Frontal cortex (tissue), 4 donors: ENCODE measurements around the gene DNAH7. TPM values are rescaled to one million over a fixed set of nuclear protein-coding genes. Genes with fewer than 3 reads are reported as not detected.
"Not testable (repeated sequence)": the region's sequence is repeated elsewhere in the genome, so short reads cannot be mapped to it uniquely, and the experiment has no call there.

Source experiments
- DNase-seq, 2 donors: peaks; one replicate each; pipeline ENCODE4 v3.0.0; 2012; ENCODE audit warnings: low spot score in 2 of 2
- FAIRE-seq: peaks from 2 replicates; lab custom pipeline; 2012; peaks lifted over from hg19 to GRCh38; lab: Jason Lieb, UNC
- total RNA-seq: library from RNA; depleted of rRNA; stranded (reverse); fragments of >200 nt; gene quantifications from one replicate; pipeline ENCODE4 v1.2.3, GENCODE V29; 2014
- donor health status: control.
- donor health status: control.
- donor health status: control.

The DNAH7 gene
- total RNA-seq, 1 donor from 2014 or later = 11.4 TPM

DNA sequence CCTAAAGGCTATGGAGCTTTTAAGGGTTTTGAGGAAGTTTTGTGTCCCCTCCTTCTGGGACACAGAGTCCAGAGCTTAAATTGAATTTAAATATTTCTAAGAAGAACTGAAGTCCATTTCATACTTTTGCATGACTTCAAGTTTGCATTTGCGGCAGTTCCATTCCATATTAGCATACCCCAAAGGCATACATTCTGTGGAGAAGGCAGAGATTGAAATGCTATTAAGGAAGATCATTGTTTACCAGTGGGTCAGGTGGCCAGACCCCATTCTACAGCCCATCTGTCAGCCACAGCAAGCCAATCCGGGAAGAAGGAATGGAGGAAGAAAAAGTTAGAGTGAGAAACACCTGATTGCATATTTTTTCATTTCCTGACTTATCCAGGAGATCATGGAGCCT is 75.0 kb downstream of the DNAH7 start:
- FAIRE-seq = no peak
- DNase-seq = no peak

DNA sequence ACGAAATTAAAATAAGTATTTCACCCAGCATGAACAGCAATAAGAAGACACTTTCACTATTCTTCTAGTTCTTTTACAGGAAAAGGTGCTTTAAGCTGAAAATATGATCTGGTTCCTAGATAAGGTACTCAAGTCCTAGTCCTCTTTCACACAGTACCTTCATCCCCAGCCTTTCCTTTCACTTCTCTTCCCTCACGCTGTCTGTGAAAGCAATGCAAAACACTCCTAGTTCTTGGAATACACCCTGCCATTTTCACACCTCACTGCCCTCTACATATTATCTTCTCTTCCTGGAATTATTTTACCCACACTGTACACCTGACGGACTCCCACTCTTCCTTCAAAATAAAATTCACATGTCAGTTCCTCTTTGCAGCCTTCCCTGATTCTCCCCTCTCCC is 82.9 kb downstream of the DNAH7 start:
- FAIRE-seq (no peak), DNase-seq (no peak)

DNA sequence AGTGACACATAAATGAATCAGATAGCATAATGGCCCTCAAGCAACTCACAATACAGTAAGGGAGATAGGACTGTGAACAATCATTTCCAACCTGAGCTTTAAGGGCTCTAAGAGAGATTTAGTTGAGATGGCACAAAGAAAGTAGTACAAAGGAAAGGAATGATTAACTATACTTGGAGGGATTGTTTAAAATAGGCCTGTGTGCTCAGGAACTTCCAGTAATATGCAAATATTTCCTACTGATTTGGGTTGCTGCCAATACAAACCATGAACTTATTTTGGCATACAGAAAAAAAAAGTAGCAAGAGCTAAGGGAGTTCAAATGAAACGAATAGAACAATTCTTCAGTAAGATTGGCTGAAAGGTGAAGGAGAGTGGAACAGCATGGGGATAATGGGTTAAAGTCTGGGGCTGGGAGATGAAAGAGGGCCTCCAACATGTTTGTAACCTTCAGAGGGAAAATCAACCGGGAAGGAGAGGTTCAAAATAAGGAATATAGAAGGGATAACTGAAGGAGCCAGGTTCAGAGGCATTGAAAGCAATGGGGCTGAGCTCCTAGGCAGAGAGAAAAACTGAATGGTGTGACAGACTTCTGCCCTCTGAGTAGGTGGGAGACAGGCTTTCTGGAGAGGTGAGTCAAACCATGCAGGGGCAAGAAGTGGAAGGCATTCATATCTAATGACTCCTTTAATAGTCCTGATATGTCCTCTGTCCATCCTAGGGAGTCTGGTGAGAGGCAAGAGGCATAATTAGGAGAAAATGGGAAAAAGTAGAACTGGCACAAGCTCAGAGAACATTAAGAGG is 83.5 kb downstream of the DNAH7 start:
- no peak for FAIRE-seq

DNA sequence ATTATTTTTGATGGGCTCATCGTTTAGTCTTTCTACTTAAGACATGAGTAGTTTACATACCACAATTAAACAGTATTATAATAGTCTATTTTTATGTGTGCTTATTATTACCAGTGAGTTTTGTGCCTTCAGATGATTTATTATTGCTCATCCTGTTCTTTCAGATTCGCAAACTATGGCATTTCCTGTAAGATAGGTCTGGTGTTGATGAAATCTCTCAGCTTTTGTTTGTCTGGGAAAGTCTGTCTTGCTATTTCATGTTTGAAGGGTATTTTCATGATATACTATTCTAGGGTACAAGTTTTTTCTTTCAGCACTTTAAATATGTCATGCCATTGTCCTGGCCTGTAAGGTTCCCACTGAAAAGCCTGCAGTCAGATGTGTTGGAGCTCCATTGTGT is 101.3 kb downstream of the DNAH7 start:
- no peak for FAIRE-seq

More for the DNA sequence above, 83.5 kb downstream of the DNAH7 start:
- DNase-seq = no peak

DNA sequence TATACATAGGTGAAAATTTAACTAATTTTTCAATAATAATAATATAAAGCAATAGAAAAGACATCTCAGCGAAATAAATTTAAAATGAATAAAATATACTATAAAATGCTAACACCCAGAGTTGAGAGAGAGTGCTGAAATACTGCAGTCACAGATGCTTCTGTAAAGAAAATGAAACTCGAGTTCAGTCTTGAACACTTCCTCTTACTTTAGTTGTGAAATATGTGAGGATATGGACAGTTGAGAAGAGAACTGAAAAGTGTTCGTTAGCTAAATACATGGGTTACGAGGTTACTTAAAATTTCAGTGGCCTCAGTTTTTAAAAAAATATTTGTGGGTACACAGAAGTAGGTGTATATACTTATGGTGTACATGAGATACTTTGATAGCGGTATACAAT is 106.8 kb downstream of the DNAH7 start:
- no peak for FAIRE-seq
- no peak for DNase-seq

More for the DNA sequence above, 101.3 kb downstream of the DNAH7 start:
- DNase-seq = no peak

DNA sequence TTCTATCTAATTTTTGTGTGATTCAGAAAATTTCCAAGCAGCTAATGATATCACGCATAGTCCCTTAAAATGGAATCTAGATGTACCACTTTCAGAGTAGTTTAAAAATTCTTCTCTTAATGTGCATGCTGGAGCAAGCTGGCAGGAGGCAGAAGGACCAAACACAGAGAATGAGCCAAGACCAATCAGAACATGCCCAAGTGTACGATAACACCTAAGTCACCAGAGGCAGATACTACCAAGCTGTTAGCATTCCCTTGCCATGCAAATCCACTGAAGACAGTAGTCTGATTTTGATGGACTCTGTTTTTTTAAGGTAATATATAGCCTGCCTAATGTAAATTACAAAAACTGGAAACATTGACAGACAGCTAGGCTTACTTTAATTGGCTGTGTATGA is 109.3 kb downstream of the DNAH7 start:
- no peak for DNase-seq
- FAIRE-seq = no peak

DNA sequence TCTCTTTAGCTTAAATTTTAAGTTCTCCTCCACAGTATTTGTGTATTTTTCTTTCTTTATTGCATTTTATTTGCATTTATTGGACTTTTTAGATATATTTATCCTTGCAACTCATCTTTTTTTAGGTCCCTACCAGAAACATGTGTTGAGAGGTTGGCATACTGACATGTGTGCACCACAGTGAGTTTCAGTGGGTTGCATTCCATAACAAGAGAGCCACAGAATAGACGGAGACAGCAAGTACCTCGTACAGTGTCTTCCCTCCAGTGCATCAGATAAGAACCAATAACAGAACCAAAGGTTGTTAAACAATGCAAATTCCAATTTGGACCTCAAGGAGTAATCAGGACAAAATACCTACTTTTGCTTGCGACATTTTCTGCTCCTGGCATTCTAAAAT is 111.9 kb downstream of the DNAH7 start:
- DNase-seq (no peak), FAIRE-seq (no peak)

DNA sequence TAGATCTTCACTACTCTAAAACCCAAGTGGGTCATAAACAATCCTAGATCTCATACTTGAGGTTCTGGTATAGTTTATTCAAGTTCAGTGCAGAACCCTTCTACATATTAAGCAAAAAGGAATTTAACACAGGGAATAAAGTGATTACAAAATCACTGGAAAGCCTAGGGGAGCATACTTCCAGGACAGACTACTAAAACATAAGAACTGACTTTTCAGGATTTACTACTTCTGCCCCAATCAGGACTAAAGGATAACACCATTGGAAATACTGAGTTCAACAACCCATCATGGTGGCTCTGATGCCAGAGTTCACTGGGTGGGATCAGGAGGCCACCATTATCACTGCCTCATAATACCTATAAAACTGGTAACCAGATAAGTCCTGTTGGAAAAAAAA is 123.6 kb downstream of the DNAH7 start:
- FAIRE-seq = no peak
- no peak for DNase-seq

DNA sequence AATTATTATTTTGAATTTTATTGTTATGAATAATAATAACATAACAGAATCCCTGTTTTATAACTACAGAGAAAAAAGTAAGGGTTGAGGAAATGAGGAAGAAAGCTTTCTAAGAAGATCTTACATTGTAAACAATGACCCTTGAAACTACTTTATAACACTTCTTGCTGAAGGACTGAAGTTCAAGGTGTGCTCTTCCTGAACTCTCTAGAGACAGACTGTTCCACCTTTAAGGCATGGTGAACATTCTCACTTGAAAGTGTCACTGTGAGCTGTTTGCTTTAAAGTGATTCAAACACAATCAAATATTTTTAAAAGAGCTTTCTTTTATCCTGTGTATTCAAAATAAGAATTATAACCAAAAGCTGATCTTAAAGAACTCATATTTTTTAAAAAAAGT is 131.5 kb downstream of the DNAH7 start:
- FAIRE-seq (peak; percentile 74), DNase-seq (no peak)

DNA sequence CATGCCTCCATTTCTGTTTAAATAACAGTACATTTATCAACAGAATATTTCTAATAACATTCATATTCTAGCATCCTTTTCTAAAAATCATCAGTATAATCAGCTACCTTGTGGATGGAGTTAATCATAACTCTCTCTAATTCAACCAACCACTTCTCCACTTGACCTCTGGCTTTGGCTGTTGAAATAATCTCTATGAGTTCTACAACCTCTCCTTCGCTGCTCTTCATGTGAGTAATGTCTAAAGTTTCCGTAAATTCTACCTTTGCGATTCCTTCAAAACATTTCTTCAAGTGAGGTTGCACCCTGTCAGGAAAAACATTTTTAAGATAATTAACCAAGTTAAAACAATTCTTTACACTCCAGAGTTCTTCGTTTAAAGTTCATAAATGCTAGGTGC is 134.2 kb downstream of the DNAH7 start:
- FAIRE-seq = no peak
- DNase-seq = no peak

DNA sequence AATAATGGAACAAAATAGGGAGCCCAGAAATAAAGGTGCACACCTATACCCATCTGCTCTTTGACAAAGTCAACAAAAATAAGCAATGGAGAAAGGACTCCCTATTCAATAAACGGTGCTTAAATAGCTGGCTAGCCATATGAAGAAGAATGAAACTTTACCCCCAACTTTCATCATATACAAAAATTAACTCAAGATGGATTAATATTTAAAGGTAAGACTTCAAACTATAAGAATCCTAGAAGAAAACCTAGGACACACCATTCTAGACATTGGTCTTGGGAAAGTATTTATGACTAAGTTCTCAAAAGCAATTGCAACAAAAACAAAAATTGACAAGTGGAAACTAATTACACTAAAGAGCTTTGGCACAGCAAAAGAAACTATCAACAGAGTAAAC is 139.1 kb downstream of the DNAH7 start:
- FAIRE-seq (no peak), DNase-seq (no peak)

DNA sequence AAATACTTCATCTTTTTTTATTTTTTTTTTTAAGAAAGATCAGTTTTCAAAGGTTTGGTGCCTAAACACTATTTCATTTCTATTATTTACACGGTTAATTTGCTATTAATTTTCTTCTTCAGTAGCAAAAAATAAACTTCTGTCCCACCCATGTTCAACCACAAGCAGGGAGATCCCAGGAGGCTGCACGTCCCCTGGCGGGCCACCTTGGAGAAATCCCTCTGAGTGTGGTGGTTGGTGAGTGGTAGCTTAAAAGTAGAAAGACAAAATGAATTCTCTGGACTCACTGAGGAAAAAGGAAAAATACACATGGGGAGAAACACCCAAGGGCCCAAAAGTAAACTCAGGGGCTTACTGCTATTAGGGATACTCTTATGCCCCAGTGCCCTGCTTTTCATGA is 143.5 kb downstream of the DNAH7 start:
- FAIRE-seq (no peak), DNase-seq (no peak)

DNA sequence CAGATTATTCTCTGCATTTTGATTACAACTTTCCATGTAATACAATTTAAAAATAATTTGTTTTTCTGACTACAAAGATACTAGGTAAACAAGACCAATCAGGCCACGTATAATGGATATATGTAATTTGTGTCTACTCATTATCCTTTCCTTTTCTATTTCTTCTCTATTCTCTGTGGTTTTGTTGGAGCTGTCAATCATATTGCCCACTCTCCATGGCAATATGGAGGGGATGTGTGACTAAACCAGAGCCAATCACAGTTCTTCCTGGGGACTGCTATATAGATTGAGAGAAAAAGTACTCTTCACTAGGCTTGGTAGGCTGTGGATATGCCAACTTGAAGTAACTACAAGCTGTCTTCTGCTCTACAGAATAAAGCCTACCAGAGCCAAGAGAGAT is 144.7 kb downstream of the DNAH7 start:
- DNase-seq = no peak
- FAIRE-seq = no peak

DNA sequence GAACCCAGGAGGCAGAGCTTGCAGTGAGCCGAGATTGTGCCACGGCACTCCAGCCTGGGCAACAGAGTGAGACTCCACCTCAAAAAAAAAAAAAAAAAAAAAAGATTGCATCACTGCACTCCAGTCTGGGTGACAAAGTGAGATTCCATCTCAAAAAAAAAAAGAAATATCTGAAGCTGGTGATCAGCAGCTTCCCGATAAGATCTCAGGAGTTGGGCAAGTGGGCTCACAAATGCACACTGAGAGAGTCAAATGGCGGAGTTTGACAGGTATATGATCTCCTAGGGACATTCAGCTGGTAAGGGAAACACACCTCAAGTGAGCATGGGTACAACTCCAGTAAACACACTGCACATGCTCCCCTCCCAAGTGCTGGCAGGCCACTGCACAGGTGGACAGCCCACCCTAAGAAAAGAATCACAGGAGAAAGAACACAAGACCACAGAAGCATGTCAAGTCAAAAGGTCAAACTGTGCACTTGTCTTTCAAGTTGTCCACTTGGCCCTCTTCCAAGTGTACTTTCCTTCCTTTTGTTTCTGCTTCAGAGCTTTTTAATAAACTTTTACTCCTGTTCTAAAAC is 151.5 kb downstream of the DNAH7 start:
- not testable (repeated sequence) for FAIRE-seq, DNase-seq

DNA sequence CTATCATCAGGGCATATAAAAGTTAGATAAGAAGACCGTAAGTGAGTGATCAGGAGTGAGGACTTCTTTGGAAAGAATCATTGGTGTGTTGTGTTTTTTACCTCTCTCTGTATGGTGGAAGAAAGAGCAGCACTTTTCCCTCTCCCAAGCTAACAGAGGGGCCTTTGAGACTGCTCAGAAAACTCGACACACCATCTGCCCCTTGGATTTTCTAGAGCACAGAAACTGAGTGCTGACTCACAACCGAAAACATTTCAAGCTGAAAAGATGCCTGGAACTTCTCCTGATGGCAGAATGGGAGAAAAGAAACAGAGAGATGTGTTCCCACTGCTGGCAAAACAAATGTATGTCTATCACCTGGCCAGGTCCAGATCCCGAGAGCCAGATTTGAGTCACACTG is 156.6 kb downstream of the DNAH7 start:
- no peak for FAIRE-seq
- no peak for DNase-seq

DNA sequence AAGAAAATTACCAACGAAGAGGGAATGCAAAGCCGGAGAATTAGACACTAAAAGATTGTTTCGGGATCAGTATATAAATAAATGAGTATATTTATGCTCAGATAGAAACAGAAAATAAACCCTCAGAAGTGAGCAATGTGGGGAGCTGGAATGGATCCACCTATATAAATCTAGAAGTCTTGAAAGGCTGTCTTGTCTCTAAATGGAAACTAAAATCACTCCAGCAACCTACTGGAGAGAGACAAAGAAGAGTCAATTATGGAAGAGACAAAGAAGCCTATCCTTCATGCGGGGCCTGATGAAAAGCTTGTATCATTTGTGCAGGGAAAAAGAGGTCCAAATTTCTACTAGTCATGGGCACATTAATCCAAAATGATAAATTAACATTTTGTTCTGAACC is 158.1 kb downstream of the DNAH7 start:
- DNase-seq (no peak), FAIRE-seq (no peak)

DNA sequence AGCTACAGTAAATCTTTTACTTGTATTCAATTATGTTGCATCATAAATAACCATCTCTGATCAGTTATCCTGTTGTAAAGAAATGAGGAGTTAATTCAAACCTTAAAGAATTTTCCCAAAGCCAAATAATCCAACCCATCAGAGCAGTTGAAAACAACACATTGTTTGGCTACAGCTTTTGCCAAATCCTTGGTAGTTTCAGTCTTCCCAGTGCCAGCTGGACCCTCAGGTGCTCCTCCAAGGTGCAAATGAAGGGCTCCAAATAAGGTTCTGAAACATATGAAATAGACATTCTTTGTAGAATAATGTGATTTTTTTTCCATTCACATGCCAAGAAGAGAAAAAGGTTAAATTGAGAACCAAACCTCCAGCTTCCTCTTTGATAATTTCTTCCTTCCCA is 158.7 kb downstream of the DNAH7 start:
- FAIRE-seq = no peak
- DNase-seq = no peak

DNA sequence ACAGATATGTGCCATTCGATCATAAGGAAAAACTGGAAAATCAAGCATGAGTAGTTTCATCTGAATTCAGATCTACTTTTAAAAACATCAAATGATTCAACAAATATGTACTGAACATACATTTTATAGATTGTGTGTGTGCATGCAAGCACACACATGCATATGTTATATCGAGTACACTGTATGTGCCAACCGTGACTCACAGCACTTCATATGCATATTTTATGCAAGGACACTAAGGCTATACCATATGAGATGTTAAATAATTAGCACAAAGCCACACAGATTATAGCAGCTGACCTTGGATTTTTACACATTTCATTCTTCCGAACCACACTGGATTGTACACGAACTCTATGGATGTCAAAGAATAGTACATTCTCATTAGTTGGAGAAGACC is 161.2 kb downstream of the DNAH7 start:
- FAIRE-seq (no peak), DNase-seq (no peak)

DNA sequence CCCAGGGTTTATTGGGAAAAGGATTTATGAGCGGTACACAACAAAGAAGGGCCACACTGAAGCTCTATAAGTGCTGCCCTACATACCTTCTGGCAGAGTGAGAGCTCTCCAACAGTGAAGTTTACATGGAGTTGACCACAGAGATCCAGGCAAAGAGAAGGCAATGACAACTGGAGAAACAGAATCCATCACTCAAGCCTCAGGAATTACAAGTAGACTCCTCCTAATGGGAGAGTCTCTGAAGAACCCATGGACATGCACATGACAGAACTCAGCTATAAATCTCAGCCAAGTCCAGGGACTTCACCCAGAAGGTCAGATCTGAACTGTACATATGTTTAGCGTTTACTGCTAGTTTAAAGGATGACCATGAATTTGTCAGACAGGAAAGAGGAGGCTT is 164.7 kb downstream of the DNAH7 start:
- FAIRE-seq (no peak), DNase-seq (no peak)

DNA sequence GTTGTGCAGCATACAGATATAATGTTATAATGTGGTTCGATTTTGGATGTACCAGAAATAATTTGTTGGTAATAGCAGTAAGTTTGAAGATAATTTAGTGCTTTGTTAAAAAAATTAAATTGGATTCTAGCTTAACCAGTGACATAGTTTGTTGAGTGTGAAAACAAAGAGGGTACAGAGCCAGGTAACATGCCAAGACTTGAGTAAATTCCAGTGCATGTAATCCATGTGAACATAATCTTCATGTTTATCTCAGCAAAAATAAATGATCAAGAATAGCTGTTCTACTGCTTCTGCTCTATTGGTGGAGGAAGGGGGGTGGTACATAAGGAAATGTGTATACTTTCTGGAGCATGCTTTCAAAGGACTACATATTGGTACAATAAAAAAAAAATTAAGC is 165.8 kb downstream of the DNAH7 start:
- DNase-seq = no peak
- FAIRE-seq = no peak

DNA sequence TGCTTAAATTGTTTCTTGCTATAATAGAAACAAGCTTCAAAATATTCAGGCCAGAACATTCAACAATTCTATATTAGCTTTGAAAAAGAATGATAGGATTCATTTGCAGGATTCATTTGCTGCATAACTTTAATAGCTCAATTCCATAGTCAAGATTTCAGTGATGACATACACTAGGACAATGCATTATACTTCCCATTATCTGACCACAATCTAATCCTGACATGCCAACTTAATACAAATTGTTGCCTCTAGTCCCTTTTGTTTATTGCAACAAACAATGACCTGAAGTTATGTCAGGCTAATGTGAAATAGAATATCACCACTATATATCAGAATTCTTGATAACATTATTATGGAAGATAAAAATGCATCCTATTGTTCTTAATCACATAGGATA is 169.4 kb downstream of the DNAH7 start:
- FAIRE-seq = no peak
- no peak for DNase-seq
